Heart right ventricle (tissue), 16 donors: ENCODE results near the gene KIF18A. TPM values are rescaled to one million over a fixed set of nuclear protein-coding genes. Genes with fewer than 3 reads are reported as not detected.

ENCODE experiments used
- ATAC-seq, 8 donors: fragments of 200-7000 bp; cut with Tn5 transposase; one replicate each; pipeline ENCODE4 v1.9.1; 2020; ENCODE audit warnings: mild to moderate bottlenecking in 8 of 8, moderate library complexity in 8 of 8, moderate number of reproducible peaks in 1 of 8
- DNase-seq, 2 donors: peaks; one replicate each; pipeline ENCODE4 v3.0.0-alpha.2; 2020
- H3K27ac ChIP-seq, 10 donors: fragments of 200-600 bp; sonication (generic) in 2 of 10; one replicate each; pipeline versions ENCODE4 v1.5.0 to v1.8.0; 2020 to 2022; ENCODE audit warnings: mild to moderate bottlenecking in 3 of 10
- H3K27me3 ChIP-seq, 7 donors: fragments of 200-600 bp; one replicate each; pipeline ENCODE4 v1.8.0; 2021 to 2022; ENCODE audit warnings: mild to moderate bottlenecking in 2 of 7
- H3K36me3 ChIP-seq, 9 donors: fragments of 200-600 bp; sonication (generic) in 1 of 9; one replicate each; pipeline versions ENCODE4 v1.5.0 to v1.8.0; 2020 to 2022; ENCODE audit warnings: mild to moderate bottlenecking in 2 of 9
- H3K4me1 ChIP-seq, 9 donors: fragments of 200-600 bp; sonication (generic) in 1 of 9; one replicate each; pipeline versions ENCODE4 v1.5.0 to v1.8.0; 2020 to 2022; ENCODE audit warnings: mild to moderate bottlenecking in 4 of 9
- H3K4me3 ChIP-seq, 10 donors: fragments of 200-600 bp; sonication (generic) in 2 of 10; one replicate each; pipeline versions ENCODE4 v1.5.0 to v1.8.0; 2020 to 2022; ENCODE audit warnings: mild to moderate bottlenecking in 7 of 10, moderate library complexity in 2 of 10
- H3K9me3 ChIP-seq, 11 donors: fragments of 200-600 bp in 10 of 11; sonication (generic) in 2 of 11; one replicate each; pipeline versions ENCODE4 v1.5.0 to v1.8.0; 2013 to 2022; ENCODE audit warnings: mild to moderate bottlenecking in 2 of 11, control low read depth in 1 of 11, moderate library complexity in 1 of 11
- WGBS, 2 donors: extraction: QIAGEN DNeasy Blood & Tissue Kit; methylation state at CpG; one replicate each; pipeline ENCODE4 v1.1.7; 2013; ENCODE audit warnings: inconsistent platforms in 1 of 2; 5-methylcytosine and 5-hydroxymethylcytosine counted together
- intact Hi-C, 10 donors: fragments of 100-400 bp; cut with DNase I; formaldehyde crosslinking; loops; one replicate each; pipeline versions ENCODE4 v1.11.1 to v1.14.2; 2022
- polyA plus RNA-seq, 2 donors: library from polyadenylated mRNA; stranded (reverse); fragments of 200-250 nt; gene quantifications; one replicate each; pipeline ENCODE4 v1.2.3, GENCODE V29; 2013
- total RNA-seq, 10 donors: library from RNA; stranded (reverse); fragmentation: NEBNext Ultra II Directional in 3 of 10; extraction: Animal tissue kit (Norgen Biotek cat#: 25700) in 3 of 10; gene quantifications; one replicate each; pipeline versions ENCODE4 v1.2.1 to v1.2.4, GENCODE V29; 2021 to 2023
- TF ChIP-seq, protein P1 (sequence below), 9 donors: fragments of 200-600 bp; sonication (generic) in 2 of 9; IDR thresholded peaks; one replicate each; pipeline versions ENCODE4 v1.5.0 to v1.8.0; 2021 to 2022; ENCODE audit warnings: antibody characterized with exemption in 9 of 9, mild to moderate bottlenecking in 5 of 9, moderate library complexity in 1 of 9
- donor health status: Arrhythmogenic right ventricular cardiomyopathy.
- donor health status: ischemic (EF 13 %, LVEDD 7.1; RV severe dilation, severe dysfunction).
- donor health status: healthy with polysubstance abuse.
- donor health status: DM: no; HTN: yes; CAD: no.
- donor health status: DM: no; HTN: no; CAD: no.
- donor health status: ischemic (EF 25% LVEDD 6.9; RV normal size, moderate dysfunction).
- donor health status: ischemic (EF 25% LVEDD 5.7; RV mildly dilated, moderate dysfunction).
- donor health status: healthy.
- donor health status: DM: yes; HTN: yes; CAD: no.
- donor health status: Ischemic cardiomyopathy.
- donor health status: ischemic (EF 35%, LVEDD 5.7; RV mildly dilated, moderate dysfunction).
- donor health status: nonischemic (EF 11% LVEDD 7.7; RV severe dilation, severe dysfunction).
- donor health status: DM: yes; HTN: yes; CAD: no.
- donor health status: PGD.
- donor health status: ischemic (EF 29% LVEDD 5.4; RV normal size, mild dysfunction).
- donor health status: nonischemic (EF 23%, LVEDD 6.1; RV moderate dilation, normal function).

Gene KIF18A
- total and polyA plus RNA-seq, 12 donors: 0.06 to 1.3 (median 0.17) TPM; not detected in 2

DNA sequence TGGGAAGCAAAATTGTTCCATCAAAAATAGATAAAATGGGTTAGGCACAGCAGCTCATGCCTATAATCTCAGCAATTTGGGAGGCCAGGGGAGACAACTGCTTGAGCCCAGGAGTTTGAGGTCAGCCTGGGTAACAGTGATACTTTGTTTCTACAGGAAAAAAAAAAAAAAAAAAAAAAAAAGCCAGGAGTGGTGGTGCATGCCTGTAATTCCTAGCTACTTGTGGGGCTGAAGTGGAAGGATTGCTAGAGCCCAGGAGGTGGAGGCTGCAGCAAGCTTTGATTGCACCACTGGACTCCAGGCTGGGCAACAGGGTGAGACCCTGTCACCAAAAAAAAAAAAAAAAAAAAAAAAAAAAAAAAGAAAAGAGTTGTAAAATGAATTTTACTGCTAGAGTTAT lies 49.6 kb downstream of the KIF18A start:
- Histone ChIP-seq H3K36me3 (peaks cover 0 to 7% (median 0%) of the 10 kb centered on the region in 9 donors), H3K4me1 (no peaks in the 10 kb centered on the region), H3K27me3 (no peaks in the 10 kb centered on the region), H3K9me3 (no peaks in the 10 kb centered on the region), H3K4me3 (no peak overlapping the region), H3K27ac (no peak overlapping the region)
- DNase-seq (no peak), ATAC-seq (no peak)
- TF ChIP-seq, protein P1, sequence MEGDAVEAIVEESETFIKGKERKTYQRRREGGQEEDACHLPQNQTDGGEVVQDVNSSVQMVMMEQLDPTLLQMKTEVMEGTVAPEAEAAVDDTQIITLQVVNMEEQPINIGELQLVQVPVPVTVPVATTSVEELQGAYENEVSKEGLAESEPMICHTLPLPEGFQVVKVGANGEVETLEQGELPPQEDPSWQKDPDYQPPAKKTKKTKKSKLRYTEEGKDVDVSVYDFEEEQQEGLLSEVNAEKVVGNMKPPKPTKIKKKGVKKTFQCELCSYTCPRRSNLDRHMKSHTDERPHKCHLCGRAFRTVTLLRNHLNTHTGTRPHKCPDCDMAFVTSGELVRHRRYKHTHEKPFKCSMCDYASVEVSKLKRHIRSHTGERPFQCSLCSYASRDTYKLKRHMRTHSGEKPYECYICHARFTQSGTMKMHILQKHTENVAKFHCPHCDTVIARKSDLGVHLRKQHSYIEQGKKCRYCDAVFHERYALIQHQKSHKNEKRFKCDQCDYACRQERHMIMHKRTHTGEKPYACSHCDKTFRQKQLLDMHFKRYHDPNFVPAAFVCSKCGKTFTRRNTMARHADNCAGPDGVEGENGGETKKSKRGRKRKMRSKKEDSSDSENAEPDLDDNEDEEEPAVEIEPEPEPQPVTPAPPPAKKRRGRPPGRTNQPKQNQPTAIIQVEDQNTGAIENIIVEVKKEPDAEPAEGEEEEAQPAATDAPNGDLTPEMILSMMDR (IDR thresholded peaks at IDR 0.05): no peak
- intact Hi-C loops: no loop called here

DNA sequence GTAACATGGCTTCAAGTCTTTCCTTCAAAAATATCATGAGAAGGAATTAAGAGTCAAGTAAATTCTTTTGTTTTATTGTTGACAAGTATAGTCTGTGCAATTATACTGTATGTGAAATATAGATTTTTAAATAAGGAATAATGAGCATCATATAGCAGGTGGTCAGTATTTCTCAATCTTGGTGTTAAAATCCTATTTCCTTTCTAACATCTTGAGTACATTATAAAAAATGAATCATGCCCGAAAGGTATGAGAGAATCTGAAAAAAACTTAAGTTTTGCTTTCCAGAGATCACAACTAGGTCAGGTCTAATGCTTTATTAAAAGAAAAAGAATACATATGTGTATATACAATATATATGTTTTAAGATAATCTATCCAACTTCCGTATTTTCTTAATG lies 53.1 kb downstream of the KIF18A start:
- no peaks in the 10 kb centered on the region for H3K4me1 ChIP-seq
- no peaks in the 10 kb centered on the region for H3K36me3 ChIP-seq
- no peaks in the 10 kb centered on the region for H3K9me3 ChIP-seq
- 97 to 98% methylated on average over 2 of the region's 2 CpGs for WGBS, 2 donors
- H3K4me3 ChIP-seq: no peak overlapping the region
- no peak for ATAC-seq
- DNase-seq: no peak
- TF ChIP-seq, protein P1 (IDR thresholded peaks at IDR 0.05): no peak
- intact Hi-C loops: no loop called here
- H3K27ac ChIP-seq: no peak overlapping the region
- no peaks in the 10 kb centered on the region for H3K27me3 ChIP-seq

DNA sequence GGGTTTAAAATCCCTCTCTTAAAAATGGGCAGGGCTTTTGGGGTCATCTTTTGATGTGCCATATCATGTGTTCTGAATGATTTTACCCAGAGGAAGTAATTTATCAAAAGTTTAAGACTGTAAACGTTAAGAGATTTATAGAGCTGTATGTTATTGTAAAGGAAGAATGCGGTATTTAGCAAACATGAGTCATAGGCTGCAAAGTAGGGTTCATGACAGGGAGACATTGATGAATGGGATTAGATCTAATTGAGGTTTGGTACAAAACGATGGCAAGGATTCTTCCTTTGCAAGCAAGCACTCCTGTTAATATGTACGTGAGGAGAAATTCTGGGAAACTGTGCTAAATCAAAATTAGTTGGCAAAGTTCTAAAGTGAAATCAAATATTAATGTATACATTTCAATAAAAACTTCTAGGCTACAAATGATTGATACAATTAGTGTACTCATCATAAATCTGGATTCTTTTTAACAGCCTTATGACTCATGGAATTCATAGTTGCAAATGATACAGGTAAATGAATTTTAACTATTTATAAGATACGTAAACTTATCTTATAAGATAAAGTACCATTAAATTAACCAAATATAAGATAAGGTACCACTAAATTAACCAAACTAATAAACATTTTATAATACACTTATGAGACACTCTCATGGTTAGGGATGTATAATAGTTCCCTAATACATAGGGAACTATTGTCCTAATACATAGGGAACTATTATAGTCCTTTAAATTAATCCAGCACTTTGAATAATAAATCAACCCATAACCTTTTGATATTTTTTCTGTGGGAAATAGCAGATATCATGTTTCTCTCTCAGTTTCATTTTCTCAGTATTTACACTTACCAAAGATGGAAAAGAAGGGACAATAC lies 58.4 kb downstream of the KIF18A start:
- ATAC-seq (no peak), DNase-seq (no peak)
- no peaks in the 10 kb centered on the region for H3K4me1 ChIP-seq
- TF ChIP-seq, protein P1 (IDR thresholded peaks at IDR 0.05): no peak
- no peak overlapping the region for H3K4me3 ChIP-seq
- no peaks in the 10 kb centered on the region for H3K27me3 ChIP-seq
- H3K36me3 ChIP-seq: no peaks in the 10 kb centered on the region
- H3K27ac ChIP-seq: no peak overlapping the region
- WGBS, 2 donors: 80 to 86% methylated on average over 5 of the region's 5 CpGs
- intact Hi-C loops: no loop called here
- H3K9me3 ChIP-seq: no peaks in the 10 kb centered on the region

DNA sequence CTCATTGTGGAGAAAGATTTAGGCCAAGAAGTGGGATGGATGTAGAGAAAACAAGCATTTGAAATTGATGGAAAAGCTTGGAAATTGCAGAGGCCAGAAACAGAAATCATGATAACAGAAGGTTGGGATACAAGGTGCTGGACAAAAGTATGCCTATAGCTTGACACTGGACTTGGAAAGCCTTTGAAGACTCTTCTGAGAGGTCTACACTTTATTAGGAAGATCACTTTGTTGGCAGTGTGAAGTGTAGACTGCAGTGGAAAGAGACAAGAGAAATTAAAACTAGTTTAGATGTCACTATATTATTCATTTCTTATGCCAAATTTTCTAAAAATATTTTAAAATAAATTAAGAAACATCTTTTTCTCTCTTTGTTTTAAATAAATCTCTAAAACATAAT lies 59.1 kb downstream of the KIF18A start:
- Histone ChIP-seq H3K27ac (no peak overlapping the region), H3K4me1 (no peaks in the 10 kb centered on the region), H3K4me3 (no peak overlapping the region), H3K9me3 (no peaks in the 10 kb centered on the region), H3K27me3 (no peaks in the 10 kb centered on the region), H3K36me3 (no peaks in the 10 kb centered on the region)
- DNase-seq: no peak
- TF ChIP-seq, protein P1 (IDR thresholded peaks at IDR 0.05): no peak
- intact Hi-C loops: no loop called here
- ATAC-seq: no peak
